Esophagus (tissue), 2 donors: ENCODE data around the gene MPST. TPM values are rescaled to one million over a fixed set of nuclear protein-coding genes. Genes with fewer than 3 reads are reported as not detected.

Experiments used
- H3K27ac ChIP-seq, 2 donors: one replicate each; pipeline ENCODE4 v1.5.1; 2013; ENCODE audit warnings: low read depth in 2 of 2, mild to moderate bottlenecking in 2 of 2, inconsistent platforms in 1 of 2, low read length in 1 of 2, moderate library complexity in 1 of 2
- H3K27me3 ChIP-seq, 2 donors: one replicate each; pipeline ENCODE4 v1.6.1; 2013; ENCODE audit warnings: low read length in 2 of 2, control low read depth in 1 of 2, mild to moderate bottlenecking in 1 of 2; ENCODE audit not compliant: insufficient read depth in 2 of 2, control insufficient read depth in 1 of 2
- H3K36me3 ChIP-seq, 2 donors: one replicate each; pipeline ENCODE4 v1.6.1; 2013; ENCODE audit warnings: low read length in 1 of 2; ENCODE audit not compliant: control insufficient read depth in 2 of 2, insufficient read depth in 2 of 2
- H3K4me1 ChIP-seq, 2 donors: one replicate each; pipeline ENCODE4 v1.6.1; 2013; ENCODE audit warnings: low read length in 1 of 2; ENCODE audit not compliant: control insufficient read depth in 2 of 2, insufficient read depth in 2 of 2
- H3K4me3 ChIP-seq, 2 donors: one replicate each; pipeline ENCODE4 v1.5.1; 2013; ENCODE audit warnings: low read length in 2 of 2, mild to moderate bottlenecking in 2 of 2, low read depth in 1 of 2, moderate library complexity in 1 of 2
- H3K9me3 ChIP-seq, 2 donors: one replicate each; pipeline ENCODE4 v1.6.1; 2013; ENCODE audit warnings: mild to moderate bottlenecking in 2 of 2, low read depth in 1 of 2, low read length in 1 of 2, moderate library complexity in 1 of 2; ENCODE audit not compliant: control insufficient read depth in 2 of 2, insufficient read depth in 1 of 2
- WGBS, 2 donors: extraction: QIAGEN DNeasy Blood & Tissue Kit; methylation state at CpG; one replicate each; pipeline ENCODE4 v1.1.7; 2013; 5-methylcytosine and 5-hydroxymethylcytosine counted together
- polyA plus RNA-seq, 2 donors: library from polyadenylated mRNA; stranded (reverse); fragments of 200-250 nt; gene quantifications; one replicate each; pipeline ENCODE4 v1.2.3, GENCODE V29; 2013
- donor health status: healthy with polysubstance abuse.
- donor health status: Bipolar disorder and iron deficiency.

The MPST gene
- polyA plus RNA-seq, 2 donors = 104 to 147 TPM

DNA sequence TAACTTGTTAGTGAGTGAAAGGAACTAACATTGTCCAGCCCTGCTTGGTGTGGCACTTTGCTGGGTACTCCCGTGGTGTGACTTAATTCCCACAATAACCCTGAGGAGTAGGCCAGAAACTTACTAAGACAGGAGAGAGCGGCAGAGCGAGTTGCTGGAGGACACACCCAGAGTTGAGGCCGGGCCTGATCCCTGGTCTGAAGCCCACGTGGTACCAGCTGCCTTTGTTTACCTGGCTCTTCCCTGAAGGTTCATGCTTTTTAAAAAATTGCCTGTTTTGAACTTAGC, 594 bp downstream of the MPST start:
- H3K9me3 ChIP-seq = no peaks in the 10 kb centered on the region
- peaks cover 7 to 23% of the 10 kb centered on the region in 2 donors for H3K4me1 ChIP-seq
- peak overlapping the region; percentile 93 to 95 for H3K27ac ChIP-seq
- WGBS, 2 donors = 2 to 10% methylated on average over 5 of the region's 5 CpGs
- H3K27me3 ChIP-seq = no peaks in the 10 kb centered on the region
- H3K4me3 ChIP-seq = peak overlapping the region; percentile 82 to 83
- H3K36me3 ChIP-seq = peaks cover 0 to 23% of the 10 kb centered on the region in 2 donors

DNA sequence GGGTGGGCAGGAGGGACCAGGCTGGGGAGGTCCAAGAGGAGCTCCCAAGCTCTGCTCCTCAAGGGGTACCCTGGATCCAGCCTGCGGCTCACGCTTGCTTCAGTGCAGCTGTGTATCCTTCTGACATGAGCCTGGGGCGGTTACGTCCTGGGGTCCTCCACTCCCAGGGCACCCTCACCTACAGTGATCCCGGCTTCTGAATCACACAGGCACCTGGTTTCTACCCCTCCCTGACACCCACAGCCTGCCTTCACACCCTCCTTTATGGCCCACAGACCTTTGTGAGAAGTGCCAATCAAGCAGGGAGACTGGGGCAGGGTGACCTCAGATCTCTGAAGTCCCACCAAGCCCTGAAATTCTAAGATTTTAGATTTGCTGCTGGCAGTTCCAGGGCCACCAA, 1.5 kb downstream of the MPST start:
- Histone ChIP-seq H3K9me3 (no peaks in the 10 kb centered on the region), H3K36me3 (peaks cover 0 to 28% of the 10 kb centered on the region in 2 donors), H3K4me3 (no peak overlapping the region), H3K27me3 (no peaks in the 10 kb centered on the region), H3K4me1 (peaks cover 7 to 32% of the 10 kb centered on the region in 2 donors), H3K27ac (no peak overlapping the region)
- 88 to 90% methylated on average over 5 of the region's 5 CpGs for WGBS, 2 donors

DNA sequence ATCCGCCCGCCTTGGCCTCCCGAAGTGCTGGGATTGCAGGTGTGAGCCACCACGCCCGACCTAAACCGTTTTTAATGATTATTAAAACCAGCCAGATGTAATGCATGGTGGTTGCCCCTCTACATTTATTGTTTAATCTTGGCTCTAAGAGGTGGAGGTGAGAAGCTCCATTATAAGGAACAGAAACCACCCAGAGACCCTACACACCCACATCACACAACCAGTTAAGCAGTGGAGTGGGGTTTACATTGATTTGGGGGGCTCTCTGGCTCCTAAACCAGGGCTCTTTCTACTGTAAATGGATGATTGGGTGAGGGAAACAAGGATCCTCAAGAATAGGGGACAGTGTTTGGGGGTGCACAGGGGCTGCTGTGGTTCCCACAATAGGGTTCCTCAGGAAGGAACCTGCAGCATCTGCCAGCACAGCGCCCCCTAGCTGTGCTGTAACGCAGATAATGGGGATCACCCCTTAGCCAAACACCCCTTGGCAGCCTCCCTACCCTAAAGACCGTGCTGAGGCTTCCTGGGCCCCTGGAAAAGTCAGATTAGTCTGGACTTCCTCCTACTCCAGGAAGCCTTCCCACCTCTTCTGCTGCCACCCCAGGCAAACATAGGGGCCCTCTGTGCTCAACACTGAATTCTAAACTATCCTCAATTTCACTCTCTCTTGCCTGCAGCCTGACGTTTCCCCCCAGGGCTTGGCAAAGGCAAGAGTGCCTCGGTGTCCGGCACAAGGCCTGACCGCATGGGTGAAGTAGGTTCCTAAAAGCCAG, 2.4 kb downstream of the MPST start:
- Histone ChIP-seq H3K4me1 (peaks cover 7 to 32% of the 10 kb centered on the region in 2 donors), H3K27me3 (no peaks in the 10 kb centered on the region), H3K36me3 (peaks cover 0 to 33% of the 10 kb centered on the region in 2 donors), H3K27ac (no peak overlapping the region), H3K9me3 (no peaks in the 10 kb centered on the region), H3K4me3 (no peak overlapping the region)
- 54 to 64% methylated on average over 13 of the region's 13 CpGs for WGBS, 2 donors

DNA sequence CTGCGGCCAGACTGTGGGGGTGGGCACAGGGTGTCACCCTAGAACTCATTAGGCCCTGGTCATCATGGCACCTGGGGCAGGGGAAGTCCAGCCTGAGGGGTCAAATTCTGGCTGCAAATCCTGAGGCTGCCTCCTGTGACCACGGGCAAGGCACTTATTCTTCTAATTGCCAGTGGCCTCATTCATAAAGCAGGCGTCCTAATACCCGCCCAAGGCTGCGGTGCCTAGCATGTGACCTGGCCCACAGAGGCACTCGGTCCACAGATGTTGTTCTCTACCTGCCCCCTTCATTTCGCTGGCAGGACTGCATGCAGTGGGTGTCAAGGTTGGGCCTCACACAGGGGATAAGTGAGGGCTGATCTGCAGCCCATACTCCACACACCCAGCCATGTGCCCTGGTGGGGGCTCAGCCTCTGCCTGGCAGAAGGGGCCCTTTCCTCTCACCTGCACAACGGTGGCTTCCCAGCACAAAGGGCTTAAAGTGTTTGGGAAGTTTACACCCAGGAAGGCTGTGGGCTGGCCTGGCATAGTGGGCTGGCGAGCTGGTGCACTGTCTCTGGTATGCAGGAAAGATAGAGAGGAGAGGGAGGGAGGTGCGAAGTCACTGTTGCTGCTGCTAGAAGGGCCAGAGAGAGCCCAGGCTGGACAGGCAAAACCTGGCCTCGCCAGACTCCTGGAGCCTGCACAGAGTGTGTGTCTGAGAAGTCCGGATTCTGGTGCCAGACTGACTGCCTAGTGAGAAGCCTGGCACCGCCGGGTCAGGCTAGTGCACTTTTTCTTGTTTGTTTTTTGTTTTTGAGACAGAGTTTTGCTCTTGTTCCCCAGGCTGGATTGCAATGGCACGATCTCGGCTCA, 3.2 kb downstream of the MPST start:
- Histone ChIP-seq H3K4me1 (peaks cover 3 to 27% of the 10 kb centered on the region in 2 donors), H3K27me3 (no peaks in the 10 kb centered on the region), H3K4me3 (no peak overlapping the region), H3K36me3 (peaks cover 0 to 33% of the 10 kb centered on the region in 2 donors), H3K9me3 (no peaks in the 10 kb centered on the region), H3K27ac (no peak overlapping the region)
- WGBS, 2 donors = 74 to 81% methylated on average over 16 of the region's 16 CpGs

DNA sequence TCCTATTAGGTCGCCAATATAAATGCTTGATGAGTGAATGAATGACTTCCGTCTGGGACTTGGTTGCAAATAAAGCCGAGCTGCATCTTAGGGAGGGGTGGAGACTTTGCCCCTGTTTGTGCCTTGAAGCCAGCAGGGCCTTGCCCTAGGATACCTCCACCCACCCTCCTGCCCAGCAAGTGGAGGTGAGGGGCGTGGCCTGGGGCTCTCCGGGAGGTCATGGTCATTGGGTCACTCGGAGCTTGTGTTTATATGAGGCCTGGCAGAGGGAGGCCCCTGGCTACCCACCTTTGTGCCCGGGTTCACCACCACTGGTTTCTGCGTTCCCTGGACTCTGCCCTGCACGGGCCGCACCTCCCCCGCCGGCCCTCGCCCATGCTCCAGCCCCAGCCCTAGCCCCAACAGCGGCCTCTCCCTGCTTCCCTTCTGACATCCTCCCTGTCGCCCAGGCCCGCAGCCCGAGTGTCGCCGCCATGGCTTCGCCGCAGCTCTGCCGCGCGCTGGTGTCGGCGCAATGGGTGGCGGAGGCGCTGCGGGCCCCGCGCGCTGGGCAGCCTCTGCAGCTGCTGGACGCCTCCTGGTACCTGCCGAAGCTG, 4.3 kb downstream of the MPST start:
- WGBS, 2 donors = 85 to 95% methylated on average over 34 of the region's 34 CpGs
- Histone ChIP-seq H3K36me3 (peaks cover 0 to 26% of the 10 kb centered on the region in 2 donors), H3K9me3 (no peaks in the 10 kb centered on the region), H3K27ac (no peak overlapping the region), H3K4me1 (peaks cover 3 to 20% of the 10 kb centered on the region in 2 donors), H3K27me3 (no peaks in the 10 kb centered on the region), H3K4me3 (no peak overlapping the region)

DNA sequence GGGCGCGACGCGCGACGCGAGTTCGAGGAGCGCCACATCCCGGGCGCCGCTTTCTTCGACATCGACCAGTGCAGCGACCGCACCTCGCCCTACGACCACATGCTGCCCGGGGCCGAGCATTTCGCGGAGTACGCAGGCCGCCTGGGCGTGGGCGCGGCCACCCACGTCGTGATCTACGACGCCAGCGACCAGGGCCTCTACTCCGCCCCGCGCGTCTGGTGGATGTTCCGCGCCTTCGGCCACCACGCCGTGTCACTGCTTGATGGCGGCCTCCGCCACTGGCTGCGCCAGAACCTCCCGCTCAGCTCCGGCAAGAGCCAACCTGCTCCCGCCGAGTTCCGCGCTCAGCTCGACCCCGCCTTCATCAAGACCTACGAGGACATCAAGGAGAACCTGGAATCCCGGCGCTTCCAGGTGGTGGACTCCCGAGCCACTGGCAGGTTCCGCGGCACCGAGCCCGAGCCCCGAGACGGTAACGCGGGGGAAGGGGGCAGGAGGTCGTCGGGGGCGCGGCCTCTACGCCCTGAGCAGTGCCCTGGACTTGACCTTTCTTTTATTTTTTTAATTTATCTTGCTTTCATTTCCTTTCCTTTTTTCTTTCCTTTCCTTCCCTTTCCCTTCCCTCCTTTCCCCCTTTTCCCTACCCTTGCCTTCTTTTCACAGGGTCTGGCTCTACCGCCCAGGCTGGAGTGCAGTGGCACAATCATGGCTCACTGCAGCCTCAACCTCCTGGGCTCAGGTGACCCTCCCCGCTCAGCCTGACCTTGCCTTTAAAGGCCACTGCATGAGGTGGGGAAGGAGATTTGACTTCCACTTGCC, 5.0 kb downstream of the MPST start:
- no peaks in the 10 kb centered on the region for H3K9me3 ChIP-seq
- peaks cover 3 to 20% of the 10 kb centered on the region in 2 donors for H3K4me1 ChIP-seq
- H3K36me3 ChIP-seq = peaks cover 0 to 32% of the 10 kb centered on the region in 2 donors
- no peaks in the 10 kb centered on the region for H3K27me3 ChIP-seq
- H3K27ac ChIP-seq = no peak overlapping the region
- 80 to 93% methylated on average over 57 to 71 of the region's 71 CpGs for WGBS, 2 donors
- H3K4me3 ChIP-seq = no peak overlapping the region

DNA sequence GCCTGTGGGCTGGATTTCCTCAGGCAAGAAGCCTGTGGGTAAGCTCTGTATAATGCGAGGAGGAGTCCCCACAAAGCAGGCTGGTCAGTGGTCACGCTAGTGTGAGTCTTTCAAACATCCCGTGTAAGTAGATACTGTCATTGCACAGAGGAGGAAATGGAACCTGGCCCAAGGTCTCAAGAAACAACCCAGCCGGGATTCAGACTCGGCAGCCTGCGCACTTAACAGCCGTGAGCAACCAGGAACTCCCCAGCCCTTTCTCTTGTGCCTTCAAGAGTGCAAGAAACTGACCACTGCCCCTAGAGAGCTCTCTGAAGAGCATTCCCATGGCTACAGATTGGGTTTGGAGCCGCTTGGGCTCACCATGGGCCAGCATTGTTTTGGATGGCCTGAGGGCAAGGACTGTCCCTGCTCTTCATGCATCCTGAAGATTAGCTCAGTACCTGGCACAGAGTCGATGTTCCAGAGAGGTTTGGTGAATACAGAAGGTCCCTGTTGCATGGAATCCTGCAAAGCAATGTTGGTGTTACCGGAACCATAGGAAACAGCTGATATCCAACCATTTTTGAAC, 6.0 kb downstream of the MPST start:
- Histone ChIP-seq H3K27me3 (no peaks in the 10 kb centered on the region), H3K4me1 (peaks cover 3 to 20% of the 10 kb centered on the region in 2 donors), H3K27ac (no peak overlapping the region), H3K4me3 (no peak overlapping the region), H3K36me3 (peaks cover 0 to 38% of the 10 kb centered on the region in 2 donors), H3K9me3 (no peaks in the 10 kb centered on the region)
- WGBS, 2 donors = 67 to 71% methylated on average over 10 of the region's 10 CpGs

DNA sequence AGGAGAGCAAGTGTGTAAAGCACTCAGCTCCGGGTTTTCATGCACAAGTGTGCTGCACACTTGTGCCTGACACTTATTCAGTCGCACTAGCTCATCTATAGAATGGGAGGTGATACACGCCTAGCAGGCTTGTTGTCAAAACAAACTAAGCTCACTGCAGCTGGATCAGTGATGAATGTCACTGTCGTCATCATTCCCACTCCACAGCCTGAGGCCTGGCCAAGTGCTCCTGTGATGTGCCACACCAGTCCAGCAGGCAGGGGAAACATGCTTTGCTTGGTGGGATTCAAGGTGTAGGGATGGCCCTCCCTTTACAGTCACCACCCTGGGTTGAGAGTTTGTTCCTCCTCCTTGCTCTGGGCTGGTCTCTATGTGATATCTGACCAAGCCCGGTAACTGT, 6.8 kb downstream of the MPST start:
- no peaks in the 10 kb centered on the region for H3K9me3 ChIP-seq
- H3K36me3 ChIP-seq = peaks cover 0 to 41% of the 10 kb centered on the region in 2 donors
- 62 to 75% methylated on average over 5 of the region's 5 CpGs for WGBS, 2 donors
- H3K27me3 ChIP-seq = no peaks in the 10 kb centered on the region
- no peak overlapping the region for H3K27ac ChIP-seq
- no peak overlapping the region for H3K4me3 ChIP-seq
- H3K4me1 ChIP-seq = peaks cover 0 to 19% of the 10 kb centered on the region in 2 donors

DNA sequence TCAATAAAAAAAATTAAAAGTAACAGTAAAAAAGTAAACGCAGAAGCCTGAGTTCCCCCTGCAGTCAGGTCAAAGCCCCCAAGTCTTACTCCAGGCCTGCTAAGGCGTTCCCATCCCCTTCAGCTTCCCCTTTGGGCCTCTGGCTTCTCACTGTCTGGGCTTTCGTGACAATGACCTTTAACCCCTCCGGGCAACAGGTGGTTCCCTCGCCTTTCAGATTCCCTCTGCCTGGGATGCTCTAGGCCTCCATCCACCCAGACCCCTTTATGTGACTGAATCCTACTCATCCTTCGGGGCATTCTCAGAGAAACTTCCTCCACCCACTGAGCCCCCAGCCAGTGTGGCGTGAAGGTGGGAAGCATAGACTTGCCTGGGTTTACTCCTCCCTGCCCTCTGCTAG, 8.0 kb downstream of the MPST start:
- H3K27ac ChIP-seq = no peak overlapping the region
- no peak overlapping the region for H3K4me3 ChIP-seq
- H3K9me3 ChIP-seq = no peaks in the 10 kb centered on the region
- peaks cover 0 to 41% of the 10 kb centered on the region in 2 donors for H3K36me3 ChIP-seq
- H3K4me1 ChIP-seq = peaks cover 0 to 19% of the 10 kb centered on the region in 2 donors
- no peaks in the 10 kb centered on the region for H3K27me3 ChIP-seq
- 86 to 90% methylated on average over 7 of the region's 7 CpGs for WGBS, 2 donors
